KMS-11 (cell line): ENCODE measurements around the gene GLRX2.

Experiments used
- H2AFZ ChIP-seq: fragments of 200-600 bp; sonication (generic); 2 replicates; pipeline ENCODE4 v1.6.1; 2016; ENCODE audit warnings: antibody characterized with exemption, mixed run types, low read depth
- H3K27ac ChIP-seq: fragments of 200-600 bp; sonication (generic); 2 replicates; pipeline ENCODE4 v1.6.1; 2016; ENCODE audit warnings: mild to moderate bottlenecking, mixed run types
- H3K27me3 ChIP-seq: fragments of 200-600 bp; sonication (generic); 2 replicates; pipeline ENCODE4 v1.6.1; 2017; ENCODE audit warnings: mild to moderate bottlenecking, low read depth, mixed run types, moderate library complexity; ENCODE audit not compliant: insufficient read depth
- H3K36me3 ChIP-seq: fragments of 200-600 bp; sonication (generic); 2 replicates; pipeline ENCODE4 v1.6.1; 2017; ENCODE audit warnings: mild to moderate bottlenecking, mixed run types; ENCODE audit not compliant: insufficient read depth
- H3K4me1 ChIP-seq: fragments of 200-600 bp; sonication (generic); 2 replicates; pipeline ENCODE4 v1.6.1; 2016; ENCODE audit warnings: mild to moderate bottlenecking, low read depth, mixed run types; ENCODE audit not compliant: poor library complexity, severe bottlenecking
- H3K4me2 ChIP-seq: fragments of 200-600 bp; sonication (generic); 2 replicates; pipeline ENCODE4 v1.7.0; 2016; ENCODE audit warnings: mild to moderate bottlenecking, mixed run types
- H3K4me3 ChIP-seq: fragments of 200-600 bp; sonication (generic); IDR thresholded peaks from 2 replicates; pipeline ENCODE4 v1.6.1; 2017; ENCODE audit warnings: low read depth, low read length, mixed read lengths; ENCODE audit not compliant: insufficient read depth
- H3K79me2 ChIP-seq: fragments of 200-600 bp; sonication (generic); 2 replicates; pipeline ENCODE4 v1.6.1; 2016; ENCODE audit warnings: low read depth, mixed run types; ENCODE audit not compliant: insufficient read depth
- H3K9ac ChIP-seq: fragments of 200-600 bp; sonication (generic); 2 replicates; pipeline ENCODE4 v1.6.1; 2016; ENCODE audit warnings: mild to moderate bottlenecking, mixed run types
- H4K20me1 ChIP-seq: fragments of 200-600 bp; sonication (generic); 2 replicates; pipeline ENCODE4 v1.6.1; 2016; ENCODE audit warnings: mild to moderate bottlenecking, mixed run types; ENCODE audit not compliant: insufficient read depth
- TF ChIP-seq, protein P1 (sequence below): fragments of 200-600 bp; sonication (generic); conservative IDR thresholded peaks from 2 replicates; pipeline ENCODE4 v1.6.1; 2017; ENCODE audit warnings: low read depth, mild to moderate bottlenecking, antibody characterized with exemption, low read length, moderate library complexity, mixed read lengths

GLRX2 gene

DNA sequence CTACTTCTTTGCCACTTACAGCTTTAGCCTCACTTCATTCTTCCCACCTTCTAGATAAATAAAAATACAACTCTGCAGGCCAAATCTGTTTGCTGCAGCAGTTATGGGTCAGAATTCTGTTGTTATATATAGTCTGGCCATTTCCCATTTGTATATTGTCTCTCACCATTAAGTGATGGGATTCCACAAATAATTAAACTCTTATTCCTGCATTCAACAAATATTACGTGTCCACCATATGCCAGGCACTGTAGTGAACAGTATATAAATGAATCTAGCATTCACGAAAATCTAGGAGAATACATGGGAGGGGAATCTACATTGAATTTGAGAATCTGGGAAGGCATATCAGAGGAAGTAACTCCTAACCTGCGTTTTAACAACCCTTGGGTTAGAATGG is 5.7 kb upstream of the GLRX2 start:
- TF ChIP-seq, protein P1, sequence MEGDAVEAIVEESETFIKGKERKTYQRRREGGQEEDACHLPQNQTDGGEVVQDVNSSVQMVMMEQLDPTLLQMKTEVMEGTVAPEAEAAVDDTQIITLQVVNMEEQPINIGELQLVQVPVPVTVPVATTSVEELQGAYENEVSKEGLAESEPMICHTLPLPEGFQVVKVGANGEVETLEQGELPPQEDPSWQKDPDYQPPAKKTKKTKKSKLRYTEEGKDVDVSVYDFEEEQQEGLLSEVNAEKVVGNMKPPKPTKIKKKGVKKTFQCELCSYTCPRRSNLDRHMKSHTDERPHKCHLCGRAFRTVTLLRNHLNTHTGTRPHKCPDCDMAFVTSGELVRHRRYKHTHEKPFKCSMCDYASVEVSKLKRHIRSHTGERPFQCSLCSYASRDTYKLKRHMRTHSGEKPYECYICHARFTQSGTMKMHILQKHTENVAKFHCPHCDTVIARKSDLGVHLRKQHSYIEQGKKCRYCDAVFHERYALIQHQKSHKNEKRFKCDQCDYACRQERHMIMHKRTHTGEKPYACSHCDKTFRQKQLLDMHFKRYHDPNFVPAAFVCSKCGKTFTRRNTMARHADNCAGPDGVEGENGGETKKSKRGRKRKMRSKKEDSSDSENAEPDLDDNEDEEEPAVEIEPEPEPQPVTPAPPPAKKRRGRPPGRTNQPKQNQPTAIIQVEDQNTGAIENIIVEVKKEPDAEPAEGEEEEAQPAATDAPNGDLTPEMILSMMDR, result no peak
- Histone ChIP-seq H3K4me3 (no peak overlapping the region), H3K4me2 (peak overlapping the region; percentile 34; the same call in 1 of the 2 replicates), H3K79me2 (no peaks in the 10 kb centered on the region), H3K27me3 (no peaks in the 10 kb centered on the region), H3K36me3 (no peaks in the 10 kb centered on the region), H3K9ac (no peak overlapping the region), H4K20me1 (no peaks in the 10 kb centered on the region), H3K4me1 (peaks cover 22% of the 10 kb centered on the region), H3K27ac (no peak overlapping the region), H2AFZ (no peak overlapping the region)

- Histone ChIP-seq H3K79me2 (no peaks in the 10 kb centered on the region), H2AFZ (no peak overlapping the region), H3K4me2 (no peak overlapping the region), H3K4me3 (no peak overlapping the region), H4K20me1 (no peaks in the 10 kb centered on the region), H3K27me3 (no peaks in the 10 kb centered on the region), H3K4me1 (peaks cover 26% of the 10 kb centered on the region), H3K36me3 (no peaks in the 10 kb centered on the region), H3K27ac (no peak overlapping the region), H3K9ac (no peak overlapping the region)
- TF ChIP-seq, protein P1, result no peak
Measured at GRCh38 chr1:193110246-193110645, 5.0 kb upstream of the GLRX2 start.

DNA sequence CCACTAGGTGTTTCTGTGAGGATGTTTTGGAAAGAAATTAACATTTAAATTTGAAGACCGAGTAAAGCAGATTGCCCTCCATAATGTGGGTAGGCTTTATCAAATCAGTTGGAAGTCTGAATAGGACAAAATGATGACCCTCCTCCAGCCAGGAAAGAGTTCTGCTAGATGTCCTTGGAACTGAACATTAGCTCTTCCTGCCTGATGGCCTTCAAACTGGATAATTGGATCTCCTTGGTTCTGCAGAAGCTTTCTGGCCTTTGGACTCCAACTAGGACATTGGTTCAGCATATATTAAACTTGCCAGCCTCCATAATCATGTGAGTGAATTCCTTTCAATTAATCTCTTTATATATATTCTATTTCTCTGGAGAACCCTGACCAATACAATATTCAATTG is 4.4 kb upstream of the GLRX2 start:
- peaks cover 26% of the 10 kb centered on the region for H3K4me1 ChIP-seq
- no peaks in the 10 kb centered on the region for H3K36me3 ChIP-seq
- H3K4me3 ChIP-seq, result no peak overlapping the region
- TF ChIP-seq, protein P1, result no peak
- no peak overlapping the region for H3K4me2 ChIP-seq
- H3K27me3 ChIP-seq, result no peaks in the 10 kb centered on the region
- H3K79me2 ChIP-seq, result no peaks in the 10 kb centered on the region
- H2AFZ ChIP-seq, result no peak overlapping the region
- no peak overlapping the region for H3K27ac ChIP-seq
- no peak overlapping the region for H3K9ac ChIP-seq
- no peaks in the 10 kb centered on the region for H4K20me1 ChIP-seq

- H4K20me1 ChIP-seq, result no peaks in the 10 kb centered on the region
- peaks cover 11% of the 10 kb centered on the region; the same call in 1 of the 2 replicates for H3K79me2 ChIP-seq
- no peak overlapping the region for H3K9ac ChIP-seq
- TF ChIP-seq, protein P1, result no peak
- no peaks in the 10 kb centered on the region for H3K36me3 ChIP-seq
- H2AFZ ChIP-seq, result no peak overlapping the region
- no peaks in the 10 kb centered on the region for H3K27me3 ChIP-seq
- H3K4me2 ChIP-seq, result no peak overlapping the region
- H3K4me3 ChIP-seq, result no peak overlapping the region
- no peak overlapping the region for H3K27ac ChIP-seq
- H3K4me1 ChIP-seq, result peaks cover 34% of the 10 kb centered on the region
Measured at GRCh38 chr1:193108471-193108870, 3.3 kb upstream of the GLRX2 start.
